Sigmoid colon (tissue), 4 donors: Measurements from ENCODE around the gene CCDC70.

Experiments
- CTCF ChIP-seq, 4 experiments: fragments of 450-650 bp in 3 of 4; fragments of 200-600 bp in 1 of 4; IDR thresholded peaks; one replicate each; pipeline ENCODE4 v1.5.1; 2016 to 2019; ENCODE audit warnings: antibody characterized with exemption in 4 of 4, mild to moderate bottlenecking in 3 of 4, moderate library complexity in 2 of 4
- EP300 ChIP-seq, 4 donors: sonication (generic); formaldehyde crosslinking; IDR thresholded peaks; one replicate each; pipeline ENCODE4 v1.6.1; 2017; ENCODE audit warnings: antibody characterized with exemption in 4 of 4
- POLR2A ChIP-seq, 2 donors: fragments of 450-650 bp; IDR thresholded peaks; one replicate each; pipeline ENCODE4 v1.6.1; 2016; ENCODE audit warnings: antibody characterized with exemption in 2 of 2, mild to moderate bottlenecking in 2 of 2, moderate library complexity in 2 of 2
- POLR2AphosphoS5 ChIP-seq, 4 donors: sonication (generic); formaldehyde crosslinking; IDR thresholded peaks; one replicate each; pipeline ENCODE4 v1.6.1; 2017; ENCODE audit warnings: antibody characterized with exemption in 4 of 4

GRCh38 chr13:51881296-51881695, 19.5 kb downstream of the CCDC70 start:
- no peak for TF ChIP-seq CTCF (IDR thresholded peaks at IDR 0.05)
- no peak for TF ChIP-seq POLR2A (IDR thresholded peaks at IDR 0.05)
- TF ChIP-seq EP300 (IDR thresholded peaks at IDR 0.05): no peak
- no peak for TF ChIP-seq POLR2AphosphoS5 (IDR thresholded peaks at IDR 0.05)
